ENCODE measurements around the gene SHC3.

Gene SHC3

DNA sequence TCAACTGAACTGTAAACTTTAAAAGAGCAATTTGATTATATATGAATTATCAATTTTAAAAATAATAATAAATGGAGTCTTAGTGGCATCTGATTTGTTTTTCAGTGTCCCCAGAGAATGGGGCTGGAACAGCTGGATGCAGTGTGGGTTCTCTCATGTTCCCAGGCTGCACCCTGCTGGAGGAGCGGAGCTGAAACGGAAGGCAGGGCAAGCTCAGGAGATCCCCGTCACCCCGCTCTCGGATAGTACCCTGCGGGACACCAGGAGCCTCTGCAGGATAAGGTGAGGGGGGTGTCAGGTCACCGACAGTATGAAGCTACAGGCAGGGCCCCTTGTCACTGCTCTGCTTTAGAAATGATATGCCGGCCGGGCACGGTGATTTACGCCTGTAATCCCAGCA lies 130.0 kb downstream of the SHC3 start:
- DNase-seq, result no peak

DNA sequence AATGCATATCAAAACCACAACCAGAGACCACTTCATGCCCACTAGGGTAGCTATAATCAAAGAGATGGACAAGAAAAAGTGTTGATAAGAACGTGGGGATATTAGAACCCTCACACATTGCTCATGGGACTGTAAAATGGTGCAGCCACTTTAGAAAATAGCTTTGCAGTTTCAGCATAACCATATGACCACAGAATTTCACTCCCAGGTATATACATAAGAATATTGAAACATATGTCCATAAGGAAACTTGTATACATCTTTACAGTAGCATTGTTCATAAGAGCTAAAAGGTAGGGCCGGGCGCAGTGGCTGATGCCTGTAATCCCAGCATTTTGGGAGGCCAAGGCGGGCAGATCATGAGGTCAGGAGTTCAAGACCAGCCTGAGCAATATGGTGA lies 131.0 kb downstream of the SHC3 start:
- no peak for DNase-seq

DNA sequence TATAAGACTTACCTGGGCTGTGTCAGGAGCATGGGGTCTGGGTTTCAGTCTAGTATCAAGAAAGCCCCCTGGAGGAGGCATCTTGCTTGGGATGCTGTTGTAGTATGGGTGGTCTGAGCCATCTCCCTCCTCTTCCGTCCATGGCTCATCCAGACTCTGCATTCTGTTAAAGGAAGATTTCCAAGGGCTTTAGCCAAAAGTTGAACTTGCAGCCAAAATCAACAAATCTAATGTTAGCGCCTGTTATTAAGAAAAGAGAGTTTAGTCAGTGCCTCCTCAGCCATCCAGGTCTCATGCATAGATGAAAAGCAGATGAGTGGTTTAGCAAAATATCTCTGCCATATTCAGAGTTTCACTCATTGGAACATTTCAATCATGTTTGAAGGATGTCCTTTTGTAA lies 131.8 kb downstream of the SHC3 start:
- no peak for DNase-seq

DNA sequence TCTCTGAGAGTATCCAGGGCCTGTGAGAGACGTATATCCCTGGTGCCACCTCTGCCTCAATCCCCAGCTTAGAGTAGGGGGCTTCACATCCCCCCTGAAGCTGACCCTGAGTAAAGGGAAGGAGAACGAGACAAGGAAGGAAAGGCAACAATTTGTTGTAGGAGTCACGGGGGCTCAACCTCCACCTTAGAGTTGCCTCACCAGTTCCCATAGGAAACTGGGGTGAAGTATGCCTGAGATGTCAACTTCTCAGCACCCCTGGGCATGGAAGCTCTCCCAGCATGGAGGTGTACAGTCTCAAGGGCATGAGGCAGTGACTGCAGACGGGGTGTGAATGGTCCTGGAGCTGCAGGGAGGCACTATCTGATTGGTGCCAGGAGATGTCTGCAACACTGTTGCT lies 133.7 kb downstream of the SHC3 start:
- DNase-seq, result no peak

DNA sequence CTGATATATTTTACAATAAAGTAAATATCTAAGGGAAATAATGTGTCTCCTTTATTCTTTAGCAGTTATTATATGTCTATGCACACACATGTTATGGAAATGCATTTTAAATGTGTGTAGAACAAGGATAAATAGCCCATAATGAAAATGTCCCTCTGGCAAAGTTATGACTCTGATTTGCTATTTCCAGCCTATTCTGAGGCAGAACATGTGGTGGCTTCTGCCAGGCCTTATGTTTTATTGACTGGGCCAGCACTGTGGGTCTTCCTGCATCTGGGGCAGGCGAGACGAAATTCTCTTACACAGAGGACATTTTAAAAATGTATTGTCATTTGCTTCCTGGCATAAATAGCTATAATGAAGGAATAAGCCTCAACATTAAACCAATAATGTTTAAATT lies 134.5 kb downstream of the SHC3 start:
- no peak for DNase-seq

DNA sequence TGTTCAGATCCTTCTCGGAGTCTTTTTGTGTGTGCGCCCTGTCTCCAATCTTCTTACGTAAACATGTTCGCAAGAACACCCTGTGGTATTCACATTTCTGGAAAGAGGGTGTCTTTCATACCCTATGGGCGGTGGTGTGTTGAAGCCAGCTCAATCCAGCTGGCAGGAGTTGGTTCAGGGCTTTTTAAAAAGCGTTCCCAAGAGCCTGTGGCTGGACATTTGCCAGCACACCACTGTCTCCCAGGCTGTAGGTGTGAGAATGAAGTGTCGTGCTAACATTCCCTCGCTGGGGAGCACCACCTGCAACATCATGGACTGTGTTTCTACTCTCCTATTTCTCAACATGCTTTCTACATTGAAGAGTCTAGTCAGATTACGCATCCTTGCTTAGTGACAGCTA lies 135.6 kb downstream of the SHC3 start:
- no peak for DNase-seq

DNA sequence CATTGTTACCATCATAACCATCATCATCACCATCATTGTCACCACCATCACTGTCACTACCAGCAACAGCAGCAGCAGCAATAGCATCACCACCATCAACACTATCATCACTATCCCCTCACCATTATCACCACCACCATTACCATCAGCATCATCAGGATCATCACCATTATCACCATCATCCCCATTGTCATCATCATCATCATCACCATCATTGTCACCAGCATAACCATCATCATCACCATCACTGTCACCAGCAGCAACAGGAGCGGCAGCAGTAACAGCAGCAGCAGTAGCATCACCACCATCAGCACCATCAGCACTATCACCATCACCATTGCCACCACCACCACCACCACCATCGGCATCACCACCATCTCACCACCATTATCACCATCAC lies 139.0 kb downstream of the SHC3 start:
- DNase-seq, result no peak

DNA sequence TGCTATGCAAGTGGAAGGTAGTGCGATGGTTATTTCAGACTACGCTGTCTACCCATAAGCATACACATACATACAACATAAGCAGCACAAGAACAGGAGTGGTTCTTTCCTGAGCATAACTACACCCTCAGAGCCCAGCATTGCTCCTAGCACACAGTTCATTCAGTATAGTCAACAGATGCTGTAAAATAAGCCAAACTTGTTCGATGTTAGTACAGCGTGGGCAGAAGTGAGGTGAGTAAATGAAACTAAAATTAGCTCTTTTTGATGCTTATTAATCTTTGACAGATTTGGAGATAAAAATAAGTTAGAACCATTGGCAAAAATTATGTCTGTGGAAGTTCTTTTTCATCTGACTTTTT lies 139.5 kb downstream of the SHC3 start:
- DNase-seq, result no peak

DNA sequence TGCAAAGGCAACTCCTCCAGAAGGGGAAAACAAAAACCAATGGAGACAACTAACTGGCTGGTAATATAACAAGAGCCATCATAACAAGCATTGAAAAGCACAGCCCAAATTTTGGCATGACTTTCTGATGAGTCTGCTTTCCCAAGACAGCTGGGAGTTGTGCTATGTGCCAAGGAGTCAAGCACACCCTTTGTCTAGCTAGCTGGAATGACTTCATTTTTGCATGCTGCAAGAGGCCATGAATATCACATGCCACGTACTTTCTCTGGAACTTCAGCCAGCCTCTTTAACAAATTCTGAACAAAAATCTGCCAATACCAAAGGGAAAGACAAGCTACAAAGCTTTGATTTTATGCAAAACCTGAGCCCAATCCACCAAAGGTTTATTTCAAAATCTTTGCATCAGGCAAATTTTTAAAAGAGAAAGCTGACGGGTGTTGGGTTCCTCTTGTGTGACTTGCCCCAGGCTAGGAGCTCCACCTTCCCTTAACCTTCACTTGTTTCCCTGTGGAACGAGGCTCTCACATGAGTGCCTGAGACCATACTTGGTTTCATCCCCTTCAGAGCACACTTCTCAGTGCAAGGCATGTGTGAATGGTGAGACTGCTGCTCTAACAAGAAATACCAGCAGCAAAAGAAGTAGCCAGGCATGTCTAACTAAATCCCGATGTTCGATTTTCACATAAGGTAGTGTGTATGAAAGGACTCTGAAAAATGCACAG lies 140.1 kb downstream of the SHC3 start:
- DNase-seq, result no peak

DNA sequence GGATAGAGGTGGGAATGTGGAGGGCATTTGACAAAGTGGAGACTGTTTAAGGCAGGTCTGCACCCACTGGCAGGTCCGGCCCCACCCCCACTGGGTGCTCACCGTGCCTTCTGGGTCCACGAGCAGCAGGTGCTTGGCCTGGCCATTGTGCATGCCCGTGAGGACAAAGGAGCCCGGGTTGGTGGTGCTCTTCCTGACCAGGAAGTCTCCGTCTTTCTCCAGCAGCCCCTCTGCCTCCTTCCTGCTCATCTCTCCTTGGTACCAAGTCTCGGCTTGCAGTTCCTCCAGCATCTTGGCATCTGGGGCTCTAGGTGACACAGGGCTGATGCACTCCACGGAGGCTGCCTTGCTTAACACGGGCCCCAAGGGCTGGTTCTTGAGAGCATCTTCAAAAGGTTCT lies 140.7 kb downstream of the SHC3 start:
- no peak for DNase-seq

DNA sequence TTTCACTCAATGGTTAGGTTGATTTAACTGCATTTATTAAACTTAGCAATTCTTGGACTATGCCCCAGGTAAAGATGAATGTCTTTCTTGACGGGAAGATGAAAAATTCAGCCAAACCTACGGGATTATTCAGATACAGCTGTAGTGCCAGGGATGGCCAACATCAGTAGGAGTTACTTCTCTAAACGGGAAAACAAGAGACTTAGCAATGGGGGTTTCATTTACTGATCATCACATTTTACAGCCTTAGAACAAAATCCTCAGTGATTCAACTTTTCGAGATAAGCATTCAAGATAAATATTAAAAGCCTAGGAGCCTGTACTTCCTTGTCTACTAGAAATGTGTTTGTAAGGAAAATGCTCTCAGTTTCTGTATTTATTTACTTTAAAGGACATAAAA lies 141.3 kb downstream of the SHC3 start:
- DNase-seq, result no peak

DNA sequence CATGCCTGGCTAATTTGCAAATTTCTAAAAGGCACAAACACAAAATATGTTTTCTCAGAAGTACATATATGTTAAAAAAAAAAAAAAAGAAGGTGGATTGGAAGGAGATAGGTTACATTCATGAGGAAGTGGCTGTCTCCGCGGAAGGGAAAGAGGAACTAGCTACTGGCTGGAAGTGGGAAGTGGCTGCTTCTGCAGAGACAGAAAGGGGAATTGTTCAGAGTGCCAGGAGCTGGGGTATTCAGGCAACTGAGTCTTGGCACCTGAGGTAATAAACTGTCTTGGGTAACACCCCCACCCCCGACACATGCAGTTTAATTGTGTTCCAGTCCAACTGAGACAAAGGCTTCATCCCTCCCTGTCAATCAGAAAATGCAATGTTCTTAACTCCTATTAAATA lies 141.7 kb downstream of the SHC3 start:
- DNase-seq, result peak; percentile 5

DNA sequence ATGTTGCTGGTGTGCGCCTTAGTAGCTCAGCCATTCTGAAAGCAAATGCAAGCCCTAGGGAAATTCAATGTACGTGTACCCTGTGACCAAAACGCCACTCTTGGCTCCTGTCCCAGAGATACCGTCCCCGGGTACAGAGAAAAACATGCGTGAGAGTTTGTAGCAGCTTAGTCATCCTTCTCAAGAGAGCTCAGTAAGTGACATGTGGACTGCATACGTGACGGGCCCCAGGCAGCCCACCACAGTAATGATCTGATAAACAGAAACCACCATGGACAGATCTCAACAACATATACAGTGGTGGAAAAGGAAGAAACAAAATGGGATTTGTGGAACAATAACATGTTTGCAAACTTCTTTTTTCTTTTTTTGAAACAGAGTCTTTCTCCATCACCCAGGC lies 142.2 kb downstream of the SHC3 start:
- DNase-seq, result no peak

DNA sequence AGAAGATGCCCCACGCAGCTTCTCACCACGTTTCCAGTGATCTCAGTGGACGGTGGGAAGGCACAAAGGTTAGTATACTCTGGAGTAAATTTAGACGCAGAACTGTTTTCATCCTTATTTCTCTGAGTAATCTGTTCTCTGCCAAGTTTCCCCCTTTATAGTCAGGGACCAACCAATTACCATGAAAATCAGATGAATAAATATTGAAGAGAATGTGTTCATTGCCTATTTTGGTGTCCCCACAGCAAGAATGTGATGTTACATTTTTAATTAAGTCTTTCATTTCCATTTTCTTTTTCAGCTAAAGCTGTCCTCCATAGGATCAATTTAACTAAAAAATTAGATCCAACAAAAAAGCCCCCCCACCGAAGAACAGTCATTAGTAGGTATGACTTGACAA lies 146.0 kb downstream of the SHC3 start:
- DNase-seq, result no peak

DNA sequence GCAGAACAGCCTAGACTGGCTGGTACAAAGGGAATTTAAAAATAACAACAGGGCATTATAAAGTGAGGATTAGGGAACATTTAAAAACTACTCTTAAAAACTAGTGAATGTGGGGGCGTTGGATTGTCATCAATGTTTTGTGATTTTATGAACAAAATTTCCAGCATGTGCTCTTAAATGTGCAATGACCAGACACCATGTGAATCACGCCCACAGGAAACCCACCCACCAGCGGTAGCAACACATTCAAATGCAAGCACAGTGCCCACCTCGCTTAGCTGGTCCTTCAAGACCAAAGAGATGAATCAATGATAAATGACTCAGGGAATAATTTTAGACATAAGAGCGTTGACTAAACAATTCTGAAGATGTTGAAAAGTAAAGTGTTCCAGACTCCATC lies 146.4 kb downstream of the SHC3 start:
- DNase-seq, result no peak

DNA sequence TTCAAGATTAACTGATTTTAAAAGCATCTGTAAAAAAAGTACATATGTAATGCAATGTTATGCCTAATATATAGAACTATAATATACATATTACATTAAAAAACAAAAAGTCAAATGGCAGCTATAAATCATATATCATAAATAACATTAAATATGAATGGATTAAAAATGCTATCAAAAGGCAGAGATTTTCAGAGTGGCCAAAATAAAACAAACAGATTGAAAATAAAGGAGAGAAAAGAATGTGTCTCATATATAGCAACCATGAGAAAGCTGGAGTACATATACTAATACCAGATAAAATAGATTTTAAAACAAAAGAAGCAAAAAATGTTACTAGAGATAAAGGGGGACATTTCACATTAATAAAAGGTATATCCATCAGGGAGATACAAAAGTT lies 148.8 kb downstream of the SHC3 start:
- DNase-seq, result no peak

DNA sequence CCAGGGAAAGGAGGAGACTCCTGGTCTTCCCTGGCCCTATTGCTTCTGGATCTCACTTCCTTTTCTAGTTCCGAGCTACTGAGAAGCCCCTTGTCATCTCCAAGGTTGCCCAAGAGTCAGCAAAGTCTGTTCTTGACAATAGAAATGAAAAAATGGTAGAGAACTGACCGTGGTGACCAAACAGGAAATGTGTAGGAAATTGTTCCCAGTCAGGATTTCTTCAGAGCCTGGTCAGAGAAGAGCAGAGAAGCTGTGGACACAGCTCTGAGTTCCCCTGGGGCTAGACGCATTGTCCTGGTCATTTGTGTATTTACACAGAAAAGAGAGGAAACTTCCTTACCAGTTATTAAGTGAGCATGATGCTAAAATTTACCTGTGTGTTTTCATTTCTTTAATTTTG lies 151.7 kb downstream of the SHC3 start:
- no peak for DNase-seq

DNA sequence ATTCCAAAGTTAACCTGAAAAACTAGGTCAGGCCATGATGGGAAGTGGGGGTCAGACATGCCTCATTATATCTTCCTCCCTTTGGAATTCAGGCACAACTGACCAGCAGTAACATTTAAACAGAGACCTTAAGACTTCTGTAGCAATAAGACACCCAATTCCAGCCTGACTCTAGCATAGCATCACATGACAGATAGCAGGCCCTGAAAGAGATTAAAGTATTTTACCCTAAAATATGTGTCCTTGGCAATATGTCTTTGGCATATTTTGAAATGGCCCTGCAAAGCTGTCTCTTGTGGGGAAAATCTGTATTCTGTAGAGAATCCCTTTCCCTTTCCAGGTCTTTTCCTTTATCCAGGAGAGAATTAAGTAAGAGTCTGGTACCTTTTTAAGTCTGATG lies 153.1 kb downstream of the SHC3 start:
- no peak for DNase-seq

DNA sequence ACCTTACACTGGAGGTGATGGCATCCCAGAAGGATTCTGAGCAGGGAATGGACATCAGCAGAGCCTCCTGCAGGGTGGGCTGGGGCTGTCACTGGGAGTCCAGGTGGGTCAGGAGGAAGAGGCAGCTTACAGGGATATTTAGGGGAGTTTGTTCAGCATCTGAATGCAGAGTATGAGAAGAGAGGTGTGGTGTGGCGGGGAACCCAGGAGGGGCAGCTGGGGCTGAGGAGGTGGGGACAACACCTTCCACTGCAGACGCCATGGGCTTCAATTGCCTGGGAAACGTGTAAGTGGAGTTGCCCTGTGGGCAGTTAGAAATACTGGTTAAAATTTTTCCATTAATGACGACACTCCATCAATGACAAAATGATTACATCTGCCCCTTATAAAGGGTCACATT lies 153.9 kb downstream of the SHC3 start:
- no peak for DNase-seq

DNA sequence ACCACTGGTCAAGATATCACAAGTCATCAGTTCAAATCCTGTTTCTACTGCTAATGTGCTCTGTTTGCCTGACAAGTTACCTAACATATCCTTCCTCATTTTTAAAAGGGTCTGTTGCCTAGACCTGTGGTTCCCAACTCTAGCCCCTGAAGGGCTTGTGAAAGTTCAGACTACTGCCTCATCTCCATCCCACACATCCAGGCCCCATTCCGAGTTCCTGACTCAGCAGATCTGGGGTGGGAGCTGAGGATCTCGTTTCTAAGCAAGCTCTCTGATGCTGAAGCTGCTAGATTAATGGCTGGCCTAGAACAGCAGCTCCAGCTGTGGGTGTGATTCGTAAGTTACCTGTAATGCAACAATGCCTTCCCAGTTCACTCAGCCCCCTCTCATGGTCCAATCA lies 154.9 kb downstream of the SHC3 start:
- no peak for DNase-seq

DNA sequence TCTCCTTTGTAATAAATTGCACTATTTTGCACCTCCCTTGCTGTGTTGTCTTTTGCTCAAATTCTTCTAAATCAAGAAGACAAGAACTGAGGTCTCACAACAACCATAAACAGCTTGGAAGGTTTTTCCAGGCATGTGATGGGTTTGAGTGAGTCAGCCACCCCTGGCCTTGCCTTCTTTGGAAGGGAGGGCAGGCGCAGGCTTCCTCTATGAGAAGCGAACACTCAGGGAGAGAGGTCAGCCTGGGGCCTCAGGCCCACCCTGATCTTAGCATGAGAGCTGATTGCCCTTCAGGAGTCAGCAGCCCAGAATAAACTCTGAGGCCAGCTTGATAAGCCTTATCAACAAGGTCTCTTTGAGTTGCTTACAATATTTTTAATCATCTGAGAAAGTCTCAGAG lies 155.7 kb downstream of the SHC3 start:
- DNase-seq, result no peak

DNA sequence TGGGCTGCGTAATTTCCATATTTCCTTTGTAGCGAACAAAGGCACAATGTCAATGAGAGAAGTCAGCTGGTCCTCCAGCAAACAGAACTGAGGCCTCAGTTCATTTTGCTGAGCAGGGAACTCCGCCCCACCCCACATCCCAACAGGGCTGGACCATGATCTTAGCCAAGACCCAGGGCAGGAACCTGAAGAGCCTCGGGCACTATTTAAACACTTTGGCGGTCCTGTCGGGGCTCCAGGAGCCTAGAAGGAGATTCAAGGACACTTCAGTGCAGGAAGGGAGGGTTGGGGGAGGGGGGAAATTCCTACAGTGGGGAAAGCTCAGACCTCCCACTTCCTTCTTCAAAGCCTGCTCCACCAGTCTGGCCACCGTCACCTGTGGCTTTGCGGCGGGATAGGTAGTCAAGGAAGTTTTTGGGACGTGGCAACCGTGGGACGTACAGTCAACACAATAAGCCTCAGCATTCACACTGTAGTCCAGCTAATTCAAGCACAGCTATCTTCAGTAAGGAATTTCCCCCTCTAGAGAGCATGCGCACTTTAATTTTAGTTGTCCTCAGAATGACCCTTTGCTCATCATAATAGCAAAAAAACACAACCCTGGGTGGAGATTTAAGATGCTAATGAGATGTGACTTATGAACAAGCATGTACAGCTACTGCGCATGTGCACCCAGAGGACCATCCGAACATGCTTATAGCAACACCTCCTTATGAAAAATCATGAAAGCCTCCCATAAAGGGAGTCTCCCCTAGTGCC lies 156.4 kb downstream of the SHC3 start:
- DNase-seq, result no peak

DNA sequence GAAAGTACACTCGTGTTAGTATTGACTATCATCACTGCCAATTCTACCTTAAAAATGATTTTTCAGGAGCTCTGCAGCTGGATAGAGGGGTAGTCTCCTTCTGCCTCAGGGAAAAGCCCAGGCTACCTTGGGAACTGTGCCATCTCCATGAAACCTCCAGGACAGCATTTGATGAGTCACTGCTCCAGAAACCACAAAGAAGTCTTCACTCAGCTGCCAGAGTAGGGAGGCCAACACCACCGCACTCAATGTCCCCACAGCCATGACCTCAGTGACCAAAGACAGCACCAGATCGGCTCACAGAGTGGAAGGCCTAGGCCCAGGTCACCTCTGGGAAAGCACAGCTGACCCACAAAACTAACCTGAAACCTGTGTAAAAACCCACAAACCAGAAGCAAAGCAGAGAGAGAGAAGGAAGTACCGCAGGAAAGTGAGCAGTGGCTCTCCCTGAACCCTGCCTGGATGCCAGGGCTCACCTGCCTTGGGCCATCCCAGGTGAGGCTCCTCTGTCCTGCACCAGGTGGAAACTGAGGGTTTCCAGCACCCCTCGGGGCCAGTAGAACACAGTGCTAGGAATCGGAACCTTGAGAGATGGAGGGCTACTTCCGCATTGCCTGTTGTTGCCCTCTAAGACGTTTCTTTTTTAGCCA lies 157.3 kb downstream of the SHC3 start:
- no peak for DNase-seq

DNA sequence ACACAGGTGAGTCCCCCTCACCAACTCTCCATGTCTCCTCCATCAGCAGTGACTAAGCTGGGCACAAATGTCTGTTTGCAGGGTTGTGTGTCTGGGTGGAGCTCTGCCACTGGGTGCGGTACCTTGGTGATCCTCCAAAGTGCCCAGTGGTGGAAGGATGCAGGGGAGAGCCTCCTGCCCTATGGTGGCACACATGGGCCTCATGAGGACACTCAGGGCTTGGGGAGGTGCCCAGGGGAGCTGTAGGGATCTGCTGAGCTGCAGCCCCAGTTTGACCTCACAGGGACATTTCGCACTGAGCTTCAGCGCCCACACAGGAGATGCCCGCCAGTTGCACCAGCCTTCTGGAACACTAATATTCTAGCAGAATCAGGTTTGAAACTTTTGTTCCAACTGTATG lies 157.9 kb downstream of the SHC3 start:
- DNase-seq, result no peak

DNA sequence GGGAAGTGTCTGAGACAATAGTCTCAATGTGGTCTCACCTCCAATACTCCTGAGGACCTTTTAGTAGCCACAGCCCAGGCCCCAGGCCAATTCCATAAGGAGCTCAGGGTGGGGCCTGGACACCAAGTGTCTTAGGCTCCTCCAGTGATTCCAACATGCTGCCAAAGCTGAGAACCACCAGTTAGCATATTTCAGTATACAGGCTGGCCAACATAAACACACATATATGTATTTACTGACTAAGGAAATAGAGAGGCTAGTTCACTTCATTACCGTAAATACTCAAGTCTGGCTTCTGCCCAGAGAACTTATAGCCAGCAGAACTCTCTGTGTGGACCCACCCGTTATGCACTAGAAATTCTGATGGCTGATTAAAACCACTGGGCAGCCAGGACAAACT lies 163.3 kb downstream of the SHC3 start:
- DNase-seq, result no peak

All from CD4-positive, alpha-beta T cell treated with Interleukin-21 for 1 hour (primary cell).